GM18511 (cell line): ENCODE data around the gene SPEF1.
"Not testable (repeated sequence)": the region's sequence is repeated elsewhere in the genome, so short reads cannot be mapped to it uniquely, and the experiment has no call there.

Source experiments
- ATAC-seq: cut with Tn5 transposase; IDR thresholded peaks from one replicate; pipeline ENCODE4 v1.9.1; 2021; ENCODE audit warnings: mild to moderate bottlenecking, moderate library complexity; ENCODE audit not compliant: unreplicated experiment

Gene SPEF1

DNA sequence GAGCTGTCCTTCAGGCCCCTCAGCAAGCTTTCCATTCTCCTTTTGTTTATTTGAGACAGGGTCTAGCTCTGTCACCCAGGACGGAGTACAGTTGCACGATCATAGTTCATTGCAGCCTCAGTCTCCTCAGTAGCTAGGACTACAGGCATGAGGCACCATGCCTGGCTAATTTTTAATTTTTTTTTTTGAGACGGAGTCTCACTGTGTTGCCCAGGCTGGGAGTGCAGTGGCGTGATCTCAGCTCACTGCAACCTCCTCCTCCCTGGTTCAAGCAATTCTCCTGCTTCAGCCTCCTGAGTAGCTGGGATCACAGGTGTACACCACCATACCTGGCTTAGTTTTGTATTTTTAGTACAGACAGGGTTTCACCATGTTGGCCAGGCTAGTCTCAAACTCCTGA lies 8.0 kb upstream of the SPEF1 start:
- not testable (repeated sequence) for ATAC-seq

DNA sequence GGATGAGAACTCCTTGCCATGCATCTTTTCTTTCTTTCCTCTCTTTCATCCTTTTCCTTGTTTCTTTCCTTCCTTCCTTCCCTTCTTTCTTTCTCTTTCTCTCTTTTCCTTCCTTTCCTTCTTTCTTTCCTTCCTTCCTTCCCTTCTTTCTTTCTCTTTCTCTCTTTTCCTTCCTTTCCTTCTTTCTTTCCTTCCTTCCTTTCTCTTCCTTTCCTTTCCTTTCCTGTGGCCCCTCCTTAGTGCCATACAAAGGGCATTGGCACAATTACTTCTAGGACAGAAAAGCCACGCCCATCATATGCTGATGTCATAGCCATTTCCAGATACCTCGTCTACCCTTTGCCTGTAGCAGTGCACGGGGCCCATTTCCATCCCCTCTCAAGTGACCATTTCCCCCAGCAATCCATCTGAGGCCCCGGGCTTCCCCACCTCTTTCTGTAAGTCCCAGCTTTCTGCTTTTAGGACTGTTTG lies 7.5 kb upstream of the SPEF1 start:
- no peak for ATAC-seq

DNA sequence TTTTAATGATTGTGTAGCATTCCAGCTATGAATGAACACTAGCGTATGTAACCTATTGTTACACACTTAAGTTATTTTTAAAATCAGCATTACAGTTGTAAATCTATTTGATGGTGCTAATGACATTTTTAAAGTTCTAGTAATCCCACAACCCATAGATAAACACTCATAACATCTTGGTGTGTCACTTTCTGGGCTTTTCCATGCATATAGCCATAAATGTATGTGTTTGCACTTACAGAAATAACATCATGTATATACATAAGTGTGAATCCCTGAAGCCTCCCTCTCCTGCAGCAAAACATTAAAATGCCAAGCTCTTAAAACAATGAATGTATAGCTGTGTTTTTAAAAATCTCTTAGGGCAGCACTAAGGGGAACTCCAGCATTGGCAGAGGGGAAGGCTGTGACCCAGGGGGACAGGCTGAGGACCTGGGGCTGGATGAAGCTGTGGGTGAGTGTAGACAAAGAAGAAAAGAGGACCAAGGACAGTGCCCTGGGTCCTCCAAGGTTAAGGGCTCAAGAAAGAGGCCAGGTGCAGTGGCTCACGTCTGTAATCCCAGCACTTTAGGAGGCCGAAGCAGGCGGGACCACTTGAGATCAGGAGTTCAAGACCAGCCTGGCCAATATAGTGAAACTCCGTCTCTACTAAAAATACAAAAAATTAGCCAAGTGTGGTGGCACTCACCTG lies 6.2 kb upstream of the SPEF1 start:
- no peak for ATAC-seq

DNA sequence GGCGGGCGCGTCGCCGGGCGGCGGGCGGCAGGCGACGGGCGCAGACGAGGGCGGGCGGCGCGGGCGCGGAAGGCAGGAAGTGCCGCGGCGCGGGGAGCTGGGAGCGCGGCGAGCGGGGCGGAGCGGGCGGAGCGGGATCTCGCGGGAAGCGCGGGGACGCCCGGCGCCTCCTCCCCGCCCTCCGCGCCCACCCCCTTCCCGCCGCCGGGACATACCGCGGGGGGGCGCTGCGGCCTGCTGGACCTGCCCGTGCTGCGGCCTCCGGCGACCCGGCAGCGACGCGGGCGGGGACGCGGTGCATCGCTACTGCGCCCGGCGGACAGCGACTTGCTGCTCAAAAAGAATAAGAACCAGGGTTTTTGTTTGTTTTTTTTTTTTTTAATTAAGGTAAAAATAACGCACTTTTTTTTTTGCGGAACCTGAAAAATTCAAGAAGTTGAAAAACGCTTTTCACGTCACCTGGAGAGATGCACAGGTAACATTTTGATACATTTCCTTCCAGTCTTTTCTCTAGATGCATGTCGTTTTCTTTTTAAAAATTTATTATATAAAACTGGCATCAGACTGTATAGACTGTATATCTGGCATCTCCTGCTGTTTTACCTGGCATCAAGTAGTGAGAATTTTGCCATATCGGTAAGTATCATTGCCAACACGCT lies 5.5 kb upstream of the SPEF1 start, which contains the start of gene CENPB:
Gene CENPB (minus strand): TSS at position 76 of the 659 bp plus-strand sequence. CDS start 257 bp downstream, outside the sequence.
- ATAC-seq: peak; percentile 88

DNA sequence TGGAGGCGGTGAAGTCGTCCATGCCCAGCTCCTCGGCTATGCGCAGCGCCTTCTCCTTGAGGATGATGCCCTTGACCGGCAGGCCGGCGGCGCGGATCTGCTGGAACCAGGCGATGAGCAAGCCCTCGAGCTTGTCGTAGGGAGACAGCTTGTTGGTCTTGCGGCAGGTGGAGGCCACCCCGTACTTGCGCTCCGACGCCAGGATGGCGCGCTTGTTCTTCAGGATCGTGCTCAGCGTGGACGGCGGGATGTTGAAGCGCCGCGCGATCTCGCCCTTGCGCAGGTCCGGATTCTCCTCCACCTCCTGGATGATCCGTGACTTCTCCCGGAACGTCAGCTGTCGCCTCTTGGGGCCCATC lies 4.9 kb upstream of the SPEF1 start:
- ATAC-seq: peak; percentile 31

DNA sequence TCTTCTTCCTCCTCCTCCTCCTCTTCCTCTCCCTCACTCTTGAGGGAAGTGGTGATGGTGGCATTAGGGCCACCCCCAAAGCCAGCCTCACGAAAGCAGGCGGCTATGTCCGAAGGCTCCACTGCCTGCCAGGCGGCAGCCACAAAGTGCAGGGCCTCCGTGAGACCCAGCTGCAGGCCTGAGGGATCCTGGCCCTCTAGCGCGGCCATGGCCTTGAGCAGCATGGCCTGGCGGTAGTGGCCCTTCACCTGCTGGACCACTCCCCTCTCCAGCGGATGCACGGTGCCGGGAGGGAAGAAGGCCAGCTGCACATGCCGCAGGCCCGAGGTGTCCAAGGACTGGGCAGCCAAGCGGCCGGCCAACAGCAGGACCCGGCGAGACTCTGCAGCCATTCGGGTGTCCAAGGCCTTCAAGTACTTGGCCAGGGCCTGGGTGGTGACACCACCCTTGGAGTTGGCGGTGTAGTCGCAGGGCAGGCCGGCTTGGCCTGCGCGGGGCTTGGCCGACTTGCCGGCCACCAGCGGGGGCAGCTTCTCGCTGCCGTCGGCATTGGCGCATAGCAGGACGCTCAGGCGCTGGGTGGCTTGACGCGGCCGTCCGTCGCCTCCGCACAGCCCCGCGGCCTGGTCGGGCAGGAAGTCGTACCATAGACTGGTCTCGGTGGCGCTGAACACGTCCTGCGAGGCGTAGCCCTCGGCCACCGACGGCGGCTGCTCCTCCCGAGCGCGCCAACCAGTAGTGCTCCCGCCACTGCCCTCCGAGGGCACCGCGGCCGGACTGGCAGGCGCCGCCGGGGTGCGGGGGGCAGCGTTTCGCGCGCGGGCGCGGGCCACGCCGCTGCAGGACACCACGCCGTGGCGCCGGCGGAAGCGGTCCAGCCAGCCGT lies 4.2 kb upstream of the SPEF1 start:
- ATAC-seq: no peak

DNA sequence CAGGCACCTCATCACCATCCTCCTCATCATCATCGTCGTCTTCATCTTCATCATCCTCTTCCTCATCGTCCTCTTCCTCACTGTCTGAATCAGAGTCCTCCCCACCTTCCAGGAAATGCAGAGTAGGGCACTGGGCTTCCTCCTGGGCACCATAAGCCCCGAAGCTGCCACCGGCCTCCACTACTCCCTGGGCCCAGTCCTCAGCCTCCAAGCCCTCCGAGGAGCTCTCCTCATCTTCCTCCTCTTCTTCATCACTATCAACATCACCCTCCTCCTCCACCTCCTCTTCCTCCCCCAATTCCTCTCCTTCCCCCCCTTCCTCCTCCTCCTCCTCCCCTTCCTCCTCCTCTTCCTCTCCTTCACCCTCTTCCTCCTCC lies 3.6 kb upstream of the SPEF1 start:
- no peak for ATAC-seq

DNA sequence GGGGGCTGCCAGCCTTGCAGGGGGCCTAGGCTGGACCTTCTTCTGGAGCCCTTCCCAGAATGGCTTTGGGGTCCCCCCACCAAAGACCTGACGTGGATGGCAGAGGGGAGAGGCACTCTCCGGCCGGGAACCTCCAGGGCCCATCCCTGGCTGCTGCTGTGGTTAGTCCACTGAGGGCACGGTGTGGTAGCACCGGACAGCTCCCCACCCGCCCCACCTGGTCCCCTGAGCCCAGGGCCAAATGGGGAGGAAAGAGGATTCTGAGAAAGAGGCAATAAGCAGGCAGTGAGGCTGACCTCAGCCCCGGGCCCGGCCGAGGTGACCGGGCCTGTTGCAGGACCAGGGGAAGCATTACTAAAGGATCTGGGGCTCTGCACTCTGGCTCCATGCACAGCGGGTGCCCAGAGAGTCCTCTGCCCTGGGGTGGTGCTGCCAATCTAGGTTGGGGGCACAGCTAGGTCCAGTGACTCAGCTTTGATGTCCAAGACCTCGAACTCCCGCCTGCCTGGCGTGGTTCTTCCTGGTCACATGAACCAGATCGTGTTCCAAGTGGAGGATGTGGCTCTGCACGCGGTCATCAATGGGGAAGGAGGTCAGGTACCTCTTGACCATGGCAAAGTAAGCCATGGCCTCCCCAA lies 3.1 kb upstream of the SPEF1 start:
- ATAC-seq: no peak

DNA sequence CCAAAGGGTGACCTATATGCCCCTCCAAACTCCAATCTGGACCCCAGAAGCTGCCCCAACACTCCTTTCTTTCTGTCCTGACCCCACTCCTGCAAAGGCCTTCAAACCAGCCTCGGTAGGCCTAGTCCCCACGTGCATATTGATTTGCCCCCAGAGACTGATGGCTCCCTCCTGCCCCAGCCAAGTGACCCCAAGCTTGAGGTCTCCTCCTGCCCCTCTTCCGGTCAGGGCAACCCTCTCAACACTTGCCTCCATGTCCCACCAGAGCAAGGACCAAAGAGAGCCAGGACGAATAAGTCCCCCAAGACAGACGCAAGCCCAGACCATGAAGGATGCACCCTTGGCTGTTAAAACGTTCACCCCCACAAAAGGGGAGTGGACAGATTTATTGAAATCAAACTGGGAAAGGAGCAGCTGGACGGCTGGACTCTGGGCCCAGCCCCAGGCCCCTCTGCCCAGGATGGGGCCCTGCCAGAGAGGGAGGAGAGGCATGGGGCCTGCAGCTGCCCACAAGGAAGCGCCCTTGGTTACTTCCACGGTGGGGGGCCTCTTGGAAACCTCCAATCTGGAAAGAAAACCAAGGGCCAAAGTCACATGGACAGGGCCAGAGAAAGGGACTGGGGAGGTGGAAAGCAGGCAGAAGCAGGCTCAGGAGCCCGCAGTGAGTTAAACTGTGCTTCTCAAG lies 2.4 kb upstream of the SPEF1 start:
- no peak for ATAC-seq

DNA sequence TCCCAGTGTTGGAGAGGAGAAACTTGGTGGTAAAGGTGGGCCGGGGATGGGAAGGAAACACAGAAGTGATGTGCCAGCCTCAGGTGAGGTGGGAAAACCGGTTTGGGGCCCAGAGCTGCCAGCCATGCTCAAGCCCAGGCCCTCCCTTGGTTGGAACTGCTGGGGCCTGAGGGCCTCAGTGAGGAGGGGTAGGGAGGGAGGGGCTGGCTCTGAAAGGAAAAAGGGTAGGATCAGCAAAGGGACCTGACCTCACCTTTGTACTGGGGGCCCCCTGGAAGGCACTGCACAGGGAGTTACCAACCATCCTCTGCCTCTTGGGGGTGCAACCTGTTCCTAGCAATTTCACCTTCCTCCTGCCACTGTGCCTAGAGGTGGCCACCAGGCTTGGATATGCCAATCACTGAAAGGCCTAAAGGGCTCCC lies 1.8 kb upstream of the SPEF1 start:
- no peak for ATAC-seq

DNA sequence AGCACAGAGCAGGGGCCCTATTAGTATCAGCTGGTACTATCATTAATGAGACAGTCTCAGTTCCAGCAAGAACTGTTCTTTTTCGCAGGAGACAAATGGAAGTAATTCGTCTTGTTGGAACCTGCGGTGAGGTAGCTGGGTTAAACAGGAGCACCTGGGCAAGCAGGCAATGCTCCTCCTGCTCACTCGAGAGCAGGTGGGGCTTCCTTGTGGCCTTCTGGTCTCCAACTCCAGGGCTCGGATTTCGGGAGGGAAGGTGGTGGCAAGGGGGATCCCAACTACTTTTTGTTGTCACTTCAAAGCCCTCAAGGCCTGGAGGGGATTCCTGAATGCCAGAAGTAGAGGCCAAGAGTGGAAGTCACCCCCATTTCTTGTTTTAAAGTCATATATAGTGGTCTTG lies 1.3 kb upstream of the SPEF1 start:
- no peak for ATAC-seq

DNA sequence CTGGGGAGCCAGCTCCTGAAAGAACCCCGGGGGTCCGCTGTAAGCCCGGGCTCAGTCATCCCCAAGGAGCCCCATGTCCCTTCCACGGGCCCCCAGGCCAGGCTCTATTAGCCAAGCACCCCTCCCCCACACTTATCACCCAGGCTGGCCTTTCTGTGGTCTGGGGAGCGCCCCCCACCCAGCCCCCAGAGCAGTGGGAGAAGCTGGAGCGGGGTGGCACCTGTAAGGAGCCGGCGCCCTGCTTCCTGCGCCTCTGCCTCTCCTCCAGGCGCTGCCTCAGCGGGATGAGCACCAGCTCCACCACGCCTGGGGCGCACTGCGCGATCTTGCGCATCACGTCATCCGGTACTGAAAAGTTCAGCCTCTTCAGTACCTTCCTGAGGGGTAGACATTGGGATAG lies 2.3 kb downstream of the SPEF1 start:
- no peak for ATAC-seq

DNA sequence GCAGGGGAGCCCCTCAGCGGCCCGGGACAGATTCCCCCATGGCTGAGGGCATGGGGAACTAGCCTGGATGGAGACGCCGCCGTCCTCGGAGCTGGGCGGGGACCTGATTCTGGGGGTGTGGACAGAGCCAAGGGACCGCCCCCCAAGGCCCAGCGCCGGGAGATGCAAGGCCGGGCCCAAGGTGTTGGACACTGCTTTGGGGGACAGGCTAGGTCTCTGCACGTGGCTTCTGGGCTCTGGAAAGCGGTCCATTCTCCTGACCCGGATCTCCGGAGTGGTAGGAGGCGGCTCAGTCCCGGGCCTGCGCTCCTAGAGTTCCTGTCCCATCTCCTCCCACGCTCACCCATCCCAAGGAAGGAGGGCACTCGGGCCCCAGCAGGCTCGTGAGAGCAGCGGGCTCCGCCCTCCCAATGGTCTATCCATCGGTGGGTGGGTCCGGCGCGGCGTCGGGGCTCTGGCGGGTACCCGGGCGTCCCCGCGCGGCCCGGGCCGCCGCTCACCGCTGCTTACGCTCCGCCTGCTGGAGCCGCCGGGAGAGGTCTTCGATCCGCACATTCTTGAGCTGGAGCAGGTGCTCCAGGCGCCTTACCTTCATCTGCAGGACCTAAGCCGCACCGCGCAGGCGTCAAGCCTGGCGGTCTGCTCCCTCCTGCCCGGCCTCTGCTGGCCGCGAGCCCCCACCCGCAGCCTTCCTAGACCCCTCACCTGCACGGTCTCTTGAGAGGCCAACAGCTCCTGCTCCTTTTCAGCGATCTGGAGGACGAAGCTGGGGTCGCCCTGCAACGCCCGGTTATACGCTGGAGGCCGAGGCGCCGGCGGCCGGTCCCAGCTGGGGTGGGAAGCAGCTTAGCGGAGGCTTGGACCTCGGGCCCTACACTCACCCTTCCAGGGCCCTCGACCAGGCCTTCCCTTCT lies 3.3 kb downstream of the SPEF1 start:
- ATAC-seq: peak; percentile 48

DNA sequence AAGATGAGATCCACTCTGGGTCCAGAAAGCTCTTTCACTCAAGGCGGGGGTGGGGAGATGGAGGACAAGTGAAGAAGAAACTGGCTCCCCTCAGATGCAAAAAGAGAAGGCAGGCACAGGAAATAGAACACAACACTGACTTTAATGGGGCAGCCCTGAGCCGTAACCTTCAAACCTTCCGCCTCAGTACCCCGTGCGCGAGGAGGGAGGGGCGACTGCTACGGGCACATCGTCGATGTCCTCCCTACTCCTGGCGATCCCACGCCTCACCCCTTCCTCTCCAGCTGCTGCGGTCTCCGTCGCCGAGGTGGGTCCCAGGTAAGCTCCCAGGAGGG lies 3.9 kb downstream of the SPEF1 start:
- ATAC-seq: peak; percentile 24

DNA sequence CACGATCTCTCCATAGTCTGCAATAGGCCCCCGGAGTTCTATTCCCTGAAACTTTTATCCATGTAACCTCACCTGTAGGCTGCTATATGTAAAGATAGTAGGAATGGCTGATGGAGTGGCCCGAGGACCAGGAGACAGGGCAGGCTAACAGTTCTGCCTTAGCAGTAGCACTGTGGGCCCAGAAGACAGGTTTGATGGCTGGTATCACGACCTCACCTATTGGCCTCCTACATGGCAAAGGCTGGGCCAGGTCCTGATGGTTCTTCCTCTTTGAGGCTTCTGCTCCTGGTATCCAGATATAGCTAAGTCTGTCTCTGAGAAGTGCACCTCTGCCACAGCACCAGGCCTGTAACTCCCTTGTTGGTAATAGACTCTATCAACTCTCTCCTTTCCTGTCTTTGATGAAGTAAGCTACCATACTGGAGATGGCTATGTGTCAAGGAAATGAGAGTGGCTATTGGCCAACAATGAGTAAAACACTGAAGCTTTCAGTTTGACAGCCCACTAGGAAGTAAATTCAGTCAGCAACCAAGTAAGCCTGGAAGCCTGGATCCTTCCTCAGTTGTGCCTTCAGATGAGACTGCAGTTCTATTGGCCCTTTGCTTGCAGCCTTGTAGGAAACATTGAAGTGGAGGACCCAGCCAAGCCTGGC lies 5.7 kb downstream of the SPEF1 start:
- ATAC-seq: no peak

DNA sequence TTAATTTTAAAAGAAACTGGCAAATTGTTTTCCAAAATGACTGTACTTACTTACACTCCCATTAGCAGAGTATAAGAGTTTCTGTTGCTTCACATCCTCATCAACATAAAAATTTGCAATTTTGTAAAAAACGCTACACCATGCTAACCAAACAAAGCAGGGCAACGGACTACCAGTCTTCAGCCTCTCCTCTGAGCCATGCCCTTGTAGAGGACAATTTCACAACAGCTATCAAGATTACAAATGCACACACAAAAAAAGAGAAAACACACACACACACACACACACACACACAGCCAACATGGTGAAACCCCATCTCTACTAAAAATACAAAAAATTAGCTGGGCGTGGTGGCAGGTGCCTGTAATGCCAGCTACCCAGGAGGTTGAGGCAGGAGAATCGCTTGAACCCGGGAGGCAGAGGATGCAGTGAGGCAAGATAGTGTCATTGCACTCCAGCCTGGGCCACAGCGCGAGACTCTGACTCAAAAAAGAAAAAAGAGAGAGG lies 9.6 kb downstream of the SPEF1 start:
- ATAC-seq: no peak

DNA sequence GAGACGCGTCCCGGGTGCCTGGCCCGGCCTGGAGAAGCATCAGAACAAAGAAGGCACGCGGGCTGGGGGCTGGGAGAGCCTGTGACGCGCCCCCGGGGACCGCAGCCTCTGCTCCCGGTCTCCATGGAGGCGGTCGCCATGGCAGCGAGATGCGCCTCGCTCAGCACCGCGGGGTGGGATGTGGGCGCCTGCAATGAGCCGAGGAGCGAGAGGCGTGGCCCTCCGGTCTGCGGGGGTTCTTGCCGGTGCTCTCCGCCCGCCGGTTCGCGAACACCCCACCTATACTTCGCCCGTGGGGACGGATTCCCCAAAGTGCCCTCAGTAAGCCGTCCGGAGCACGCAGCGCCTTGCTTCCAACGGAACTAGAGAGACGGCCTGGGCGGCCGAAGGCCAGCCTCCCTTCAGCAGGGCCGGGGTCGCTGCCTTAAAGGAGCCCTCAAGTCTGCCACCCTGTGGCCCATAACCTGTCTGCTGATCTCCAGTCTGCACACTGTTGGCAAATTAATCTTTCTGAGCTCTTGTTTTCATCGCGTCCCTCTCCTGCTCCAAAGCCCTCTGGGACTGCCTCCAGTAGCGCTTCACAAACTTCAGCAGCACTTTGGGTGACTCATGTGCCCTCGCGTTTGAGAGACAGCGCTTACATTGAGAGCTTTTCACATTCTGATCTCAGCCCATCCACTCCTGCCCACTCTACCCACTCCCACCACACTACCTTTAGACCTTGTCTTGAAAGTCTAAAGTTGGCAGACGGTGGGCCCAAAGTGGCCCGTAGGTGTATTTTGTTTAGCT lies 12.7 kb downstream of the SPEF1 start:
- ATAC-seq: peak; percentile 44
